Endodermal cell (in vitro differentiated cells): ENCODE measurements around the gene SLC37A4. TPM values are rescaled to one million over a fixed set of nuclear protein-coding genes. Genes with fewer than 3 reads are reported as not detected.

Source experiments
- DNase-seq: peaks from one replicate; pipeline ENCODE4 v3.0.0-alpha.2; 2017
- H3K27ac ChIP-seq: 2 replicates; pipeline ENCODE4 v1.5.1; 2013; ENCODE audit warnings: mild to moderate bottlenecking, low read depth, low read length, moderate library complexity
- H3K27me3 ChIP-seq: 2 replicates; pipeline ENCODE4 v1.6.1; 2013; ENCODE audit warnings: mild to moderate bottlenecking, low read length, moderate library complexity; ENCODE audit not compliant: insufficient read depth, control insufficient read depth, poor library complexity, severe bottlenecking
- H3K36me3 ChIP-seq: 2 replicates; pipeline ENCODE4 v1.7.0; 2013; ENCODE audit warnings: mild to moderate bottlenecking, low read length, moderate library complexity; ENCODE audit not compliant: control insufficient read depth, insufficient read depth
- H3K4me1 ChIP-seq: one replicate; pipeline ENCODE4 v1.7.0; 2013; ENCODE audit warnings: low read length; ENCODE audit not compliant: control insufficient read depth, insufficient read depth
- H3K4me3 ChIP-seq: 2 replicates; pipeline ENCODE4 v1.5.1; 2013; ENCODE audit warnings: mild to moderate bottlenecking, low read length, moderate library complexity
- H3K9ac ChIP-seq: 2 replicates; pipeline ENCODE4 v1.6.1; 2013; ENCODE audit warnings: mild to moderate bottlenecking, low read length, moderate library complexity; ENCODE audit not compliant: poor library complexity, severe bottlenecking; ENCODE audit errors: extremely low read depth
- H3K9me3 ChIP-seq: 2 replicates; pipeline ENCODE4 v1.6.1; 2013; ENCODE audit warnings: mild to moderate bottlenecking, low read length, moderate library complexity; ENCODE audit not compliant: control insufficient read depth
- H3K27ac Mint-ChIP-seq: 2 replicates; pipeline ENCODE4 v1.8.0; 2020; ENCODE audit warnings: mixed read lengths
- H3K27me3 Mint-ChIP-seq: 2 replicates; pipeline ENCODE4 v1.8.0; 2021; ENCODE audit warnings: mild to moderate bottlenecking, mixed read lengths; ENCODE audit not compliant: insufficient read depth
- H3K36me3 Mint-ChIP-seq: 2 replicates; pipeline ENCODE4 v1.8.0; 2020; ENCODE audit warnings: low read depth, mixed read lengths
- H3K4me1 Mint-ChIP-seq: 2 replicates; pipeline ENCODE4 v1.8.0; 2020; ENCODE audit warnings: mixed read lengths
- H3K4me3 Mint-ChIP-seq: 2 replicates; pipeline ENCODE4 v1.8.0; 2020; ENCODE audit warnings: mild to moderate bottlenecking, moderate library complexity, mixed read lengths
- H3K9me3 Mint-ChIP-seq: 2 replicates; pipeline ENCODE4 v1.8.0; 2020; ENCODE audit warnings: mild to moderate bottlenecking, mixed read lengths
- CTCF ChIP-seq: fragments of 200-600 bp; sonication (generic); conservative IDR thresholded peaks from 2 replicates; pipeline ENCODE4 v1.5.0; 2021; ENCODE audit warnings: antibody characterized with exemption, mild to moderate bottlenecking
- WGBS, 2 experiments: methylation state at CpG; one replicate each; pipeline versions ENCODE4 v1.1.5 to v1.1.7; 2013; ENCODE audit warnings: missing lambda C conversion rate in 2 of 2, mixed read lengths in 1 of 2; ENCODE audit not compliant: insufficient coverage in 1 of 2, insufficient read length in 1 of 2; 5-methylcytosine and 5-hydroxymethylcytosine counted together
- total RNA-seq, 2 donors: library from RNA; stranded (reverse); fragmentation: NEBNext Ultra II Directional in 1 of 2; extraction: Animal tissue kit (Norgen Biotek cat#: 25700) in 1 of 2; gene quantifications; 2 replicates in 1 of 2; 3 replicates in 1 of 2; pipeline ENCODE4 v1.2.1, GENCODE V29; 2021

Gene SLC37A4
- total RNA-seq, 2 donors from 2014 or later: 63.6 to 75.3 TPM

- no peaks in the 10 kb centered on the region for H3K9me3 ChIP-seq
- WGBS, 2 experiments: 2 to 4% methylated on average over 10 to 13 of the region's 13 CpGs
- peak overlapping the region; percentile 54 for H3K9ac ChIP-seq
- no peaks in the 10 kb centered on the region for H3K27me3 ChIP-seq
- Mint-ChIP-seq H3K4me1 (peaks cover 42% of the 10 kb centered on the region), H3K4me3 (peak overlapping the region; percentile 70), H3K9me3 (no peaks in the 10 kb centered on the region), H3K27ac (peak overlapping the region; percentile 87), H3K27me3 (no peaks in the 10 kb centered on the region), H3K36me3 (peaks cover 34% of the 10 kb centered on the region)
- peaks cover 28% of the 10 kb centered on the region for H3K36me3 ChIP-seq
- peak overlapping the region; percentile 93 for H3K4me3 ChIP-seq
- H3K27ac ChIP-seq: no peak overlapping the region
- H3K4me1 ChIP-seq: peaks cover 17% of the 10 kb centered on the region
- TF ChIP-seq CTCF: no peak
- DNase-seq: no peak
Observed at GRCh38 chr11:119030029-119030328, 698 bp downstream of the SLC37A4 start.

GRCh38 chr11:119029340-119030028 is 1.2 kb downstream of the SLC37A4 start:
- H3K9me3 Mint-ChIP-seq: no peaks in the 10 kb centered on the region
- H3K27ac ChIP-seq: no peak overlapping the region
- peak overlapping the region; percentile 54 for H3K9ac ChIP-seq
- H3K4me3 ChIP-seq: peak overlapping the region; percentile 93
- no peaks in the 10 kb centered on the region for H3K27me3 ChIP-seq
- peaks cover 46% of the 10 kb centered on the region for H3K4me1 Mint-ChIP-seq
- TF ChIP-seq CTCF: no peak
- no peaks in the 10 kb centered on the region for H3K27me3 Mint-ChIP-seq
- no peaks in the 10 kb centered on the region for H3K9me3 ChIP-seq
- 44 to 73% methylated on average over 6 to 10 of the region's 10 CpGs for WGBS, 2 experiments
- peak overlapping the region; percentile 87 for H3K27ac Mint-ChIP-seq
- peak overlapping the region; percentile 70 for H3K4me3 Mint-ChIP-seq
- peaks cover 31% of the 10 kb centered on the region for H3K36me3 ChIP-seq
- peak; percentile 74 for DNase-seq
- peaks cover 37% of the 10 kb centered on the region for H3K36me3 Mint-ChIP-seq
- peaks cover 18% of the 10 kb centered on the region for H3K4me1 ChIP-seq

- no peak for TF ChIP-seq CTCF
- Mint-ChIP-seq H3K4me1 (peaks cover 51% of the 10 kb centered on the region), H3K36me3 (peaks cover 40% of the 10 kb centered on the region), H3K27me3 (no peaks in the 10 kb centered on the region), H3K9me3 (no peaks in the 10 kb centered on the region), H3K27ac (peak overlapping the region; percentile 87), H3K4me3 (peak overlapping the region; percentile 70)
- Histone ChIP-seq H3K9ac (no peak overlapping the region), H3K4me1 (peaks cover 22% of the 10 kb centered on the region), H3K27ac (no peak overlapping the region), H3K36me3 (peaks cover 36% of the 10 kb centered on the region), H3K4me3 (peak overlapping the region; percentile 93), H3K27me3 (no peaks in the 10 kb centered on the region), H3K9me3 (no peaks in the 10 kb centered on the region)
- peak; percentile 44 for DNase-seq
- 91 to 100% methylated on average over 1 of the region's 1 CpG for WGBS, 2 experiments
Observed at GRCh38 chr11:119029069-119029339, 1.7 kb downstream of the SLC37A4 start.
